GM12801 (cell line): ENCODE data around the gene FBXL3.

Experiments
- TF ChIP-seq, protein P1 (sequence below): IDR thresholded peaks from one replicate; pipeline ENCODE4 v1.5.1; 2011; ENCODE audit warnings: control low read depth; ENCODE audit not compliant: insufficient read length; ENCODE audit errors: extremely low read depth

Gene FBXL3, protein sequence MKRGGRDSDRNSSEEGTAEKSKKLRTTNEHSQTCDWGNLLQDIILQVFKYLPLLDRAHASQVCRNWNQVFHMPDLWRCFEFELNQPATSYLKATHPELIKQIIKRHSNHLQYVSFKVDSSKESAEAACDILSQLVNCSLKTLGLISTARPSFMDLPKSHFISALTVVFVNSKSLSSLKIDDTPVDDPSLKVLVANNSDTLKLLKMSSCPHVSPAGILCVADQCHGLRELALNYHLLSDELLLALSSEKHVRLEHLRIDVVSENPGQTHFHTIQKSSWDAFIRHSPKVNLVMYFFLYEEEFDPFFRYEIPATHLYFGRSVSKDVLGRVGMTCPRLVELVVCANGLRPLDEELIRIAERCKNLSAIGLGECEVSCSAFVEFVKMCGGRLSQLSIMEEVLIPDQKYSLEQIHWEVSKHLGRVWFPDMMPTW

DNA sequence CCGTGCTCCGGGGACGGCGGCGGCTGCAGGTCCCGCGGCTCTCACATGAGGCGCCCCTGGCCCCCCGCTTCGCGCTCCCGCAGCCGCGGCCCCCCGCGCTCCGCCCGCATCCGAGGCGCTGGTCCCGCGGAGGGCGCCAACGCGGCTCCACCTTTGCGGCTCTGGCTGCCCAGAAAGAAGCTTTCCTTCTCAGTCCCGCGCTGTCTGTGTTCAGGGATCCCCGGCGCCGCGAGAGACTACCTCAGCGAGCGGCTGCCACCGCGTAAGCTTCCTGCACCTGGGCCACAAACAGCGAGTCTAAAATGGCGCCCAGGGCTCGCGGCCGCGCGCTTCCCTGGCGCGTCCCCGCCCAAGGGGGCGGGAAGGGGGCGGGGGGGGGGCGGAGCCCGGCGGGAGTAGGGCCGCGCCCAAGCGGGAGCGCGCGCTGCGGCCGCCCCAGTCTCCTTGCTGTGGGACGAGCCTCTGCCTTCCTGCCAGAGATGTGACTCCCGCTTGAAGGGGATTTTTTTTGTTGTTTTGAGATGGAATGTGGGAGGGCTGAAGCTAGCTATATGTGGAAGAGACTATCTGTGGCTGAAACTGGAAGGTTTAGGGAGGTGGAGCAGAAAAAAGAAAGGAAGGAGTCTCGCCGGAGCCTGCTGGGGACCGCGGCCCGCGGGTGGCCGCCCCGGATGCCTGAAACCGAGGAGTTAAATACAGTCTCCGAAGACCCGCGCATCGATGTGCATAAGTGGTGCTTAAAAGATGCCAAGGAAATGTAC lies at the start of gene FBXL3:
Gene FBXL3 (minus strand): TSS at position 299 of the 761 bp plus-strand sequence. CDS start 5,299 bp downstream, outside the sequence.
- TF ChIP-seq, protein P1, sequence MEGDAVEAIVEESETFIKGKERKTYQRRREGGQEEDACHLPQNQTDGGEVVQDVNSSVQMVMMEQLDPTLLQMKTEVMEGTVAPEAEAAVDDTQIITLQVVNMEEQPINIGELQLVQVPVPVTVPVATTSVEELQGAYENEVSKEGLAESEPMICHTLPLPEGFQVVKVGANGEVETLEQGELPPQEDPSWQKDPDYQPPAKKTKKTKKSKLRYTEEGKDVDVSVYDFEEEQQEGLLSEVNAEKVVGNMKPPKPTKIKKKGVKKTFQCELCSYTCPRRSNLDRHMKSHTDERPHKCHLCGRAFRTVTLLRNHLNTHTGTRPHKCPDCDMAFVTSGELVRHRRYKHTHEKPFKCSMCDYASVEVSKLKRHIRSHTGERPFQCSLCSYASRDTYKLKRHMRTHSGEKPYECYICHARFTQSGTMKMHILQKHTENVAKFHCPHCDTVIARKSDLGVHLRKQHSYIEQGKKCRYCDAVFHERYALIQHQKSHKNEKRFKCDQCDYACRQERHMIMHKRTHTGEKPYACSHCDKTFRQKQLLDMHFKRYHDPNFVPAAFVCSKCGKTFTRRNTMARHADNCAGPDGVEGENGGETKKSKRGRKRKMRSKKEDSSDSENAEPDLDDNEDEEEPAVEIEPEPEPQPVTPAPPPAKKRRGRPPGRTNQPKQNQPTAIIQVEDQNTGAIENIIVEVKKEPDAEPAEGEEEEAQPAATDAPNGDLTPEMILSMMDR = no peak

DNA sequence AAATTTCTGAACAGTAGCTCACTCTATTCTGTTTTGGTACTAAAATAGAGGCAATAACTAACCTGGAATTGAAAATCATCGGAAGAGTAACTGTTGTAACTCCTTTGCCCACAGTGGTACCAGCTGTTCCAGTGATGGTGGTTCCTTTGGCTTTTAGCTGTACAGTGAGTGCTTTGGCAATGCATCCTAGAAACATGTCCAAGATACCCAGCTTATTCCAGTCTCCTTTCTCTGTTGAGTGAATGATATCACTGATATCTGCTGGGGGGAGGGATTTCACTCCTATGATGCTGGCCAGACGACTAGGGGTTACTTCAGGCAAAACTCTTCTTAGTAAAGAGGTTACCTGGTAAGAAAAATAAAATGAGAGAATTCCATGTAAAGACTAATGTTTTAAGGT lies 40.6 kb upstream of the FBXL3 start:
- TF ChIP-seq, protein P1 = no peak

DNA sequence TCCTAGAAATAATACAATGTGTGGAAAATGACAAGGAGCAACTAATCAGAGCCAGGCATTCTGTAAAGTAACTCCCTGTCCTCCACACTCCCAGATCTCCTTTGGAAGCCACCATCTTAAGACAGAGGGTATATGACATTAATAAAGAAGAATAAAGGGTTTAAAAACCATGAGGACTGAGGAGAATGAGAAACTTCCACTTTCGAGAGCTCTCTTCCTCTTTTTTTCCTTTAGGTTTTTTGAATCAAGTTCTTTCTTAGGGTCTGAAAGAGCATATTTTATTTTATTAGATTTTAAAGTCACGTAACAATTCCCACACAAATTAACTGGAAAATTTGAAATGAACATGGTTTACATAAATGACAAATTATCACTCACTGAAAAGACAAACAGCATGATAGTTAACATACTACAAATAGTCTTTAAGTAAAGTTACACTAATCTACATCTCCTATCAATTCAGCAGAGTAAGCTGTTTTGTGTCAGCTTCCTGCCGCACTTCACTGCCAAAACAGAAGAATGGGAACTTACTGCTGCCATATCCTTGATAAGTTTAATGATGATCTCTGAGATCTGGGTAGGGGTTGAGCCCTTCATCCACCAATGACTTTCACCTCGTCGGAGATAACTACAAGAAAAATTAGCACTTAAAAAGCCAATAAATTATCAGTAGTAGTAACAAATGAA lies 38.6 kb upstream of the FBXL3 start:
- TF ChIP-seq, protein P1 = no peak

DNA sequence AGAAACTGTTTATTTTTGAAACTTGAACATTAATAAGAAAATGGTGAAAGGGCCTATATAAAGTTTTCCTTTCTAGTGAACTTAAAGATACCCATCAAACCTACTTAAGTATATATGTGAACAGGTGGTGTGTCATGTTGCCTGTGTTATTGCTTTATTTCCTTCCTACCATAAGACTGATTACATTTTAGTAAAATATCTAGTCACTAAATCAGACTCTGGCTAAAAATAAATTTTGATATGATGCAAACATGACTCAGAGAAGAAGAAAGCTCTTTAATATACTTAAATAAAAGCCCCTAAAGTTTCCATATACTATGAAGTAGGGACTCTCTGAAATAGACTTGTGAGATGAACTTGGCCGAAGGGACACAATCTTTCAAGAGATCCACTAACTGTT lies 35.1 kb upstream of the FBXL3 start:
- TF ChIP-seq, protein P1 = no peak

DNA sequence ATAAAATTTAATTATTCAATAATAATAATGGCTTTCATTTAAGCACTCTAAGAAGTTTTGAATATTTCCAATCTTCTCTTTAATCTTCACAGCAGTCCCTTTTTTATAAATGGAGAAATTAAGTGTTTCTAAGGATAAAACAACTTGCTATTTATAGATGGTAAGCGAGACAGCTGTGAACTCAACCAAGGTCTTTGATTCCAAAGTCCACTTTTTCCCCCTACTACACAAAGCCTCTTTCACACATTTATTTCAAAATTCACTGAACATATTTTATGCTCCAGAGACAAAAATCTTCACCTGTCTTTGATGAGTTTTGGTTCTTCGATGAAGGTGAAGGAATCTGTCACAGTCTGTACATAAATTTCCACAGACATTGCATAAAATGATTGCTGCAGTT lies 34.4 kb upstream of the FBXL3 start:
- TF ChIP-seq, protein P1 = no peak

DNA sequence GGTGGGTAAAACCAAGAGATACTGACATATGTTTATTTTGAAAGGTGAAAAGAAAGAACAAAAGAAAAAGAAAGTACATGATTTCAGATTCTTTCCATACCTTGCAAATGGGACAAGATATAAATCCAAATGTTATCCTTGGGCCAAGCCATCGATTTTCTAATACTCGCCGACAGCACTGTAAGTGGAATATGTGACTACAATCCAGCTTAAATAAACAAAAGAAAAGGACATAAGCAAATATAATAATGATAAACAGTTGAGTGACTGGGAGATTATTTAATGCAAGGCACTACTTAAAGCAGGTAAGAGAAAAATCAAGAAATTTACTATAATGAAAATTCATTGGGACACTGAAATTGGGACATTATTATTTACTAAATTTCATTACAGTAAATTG lies 29.9 kb upstream of the FBXL3 start:
- TF ChIP-seq, protein P1 = no peak

DNA sequence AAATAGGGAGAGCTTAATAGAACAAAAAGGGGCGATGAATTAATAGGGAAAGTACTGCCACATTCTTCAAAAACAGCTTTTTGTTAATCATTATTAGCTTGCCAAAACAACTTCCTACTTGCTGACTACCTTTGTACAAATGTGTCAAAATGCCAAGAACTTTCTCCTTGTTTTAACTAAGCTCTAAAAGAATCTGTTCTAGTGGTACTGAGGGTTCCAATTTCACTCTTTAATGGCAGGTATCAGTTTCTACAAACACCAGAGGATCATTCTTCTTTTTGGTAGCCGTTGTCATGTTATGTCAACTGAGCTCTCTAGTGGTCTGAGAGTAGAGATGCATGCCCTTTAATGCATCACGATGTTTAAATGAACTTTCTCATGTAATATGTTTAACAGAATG lies 29.4 kb upstream of the FBXL3 start:
- TF ChIP-seq, protein P1 = no peak
